Left kidney (tissue), 2 donors: ENCODE results near the gene PYGO2. TPM values are rescaled to one million over a fixed set of nuclear protein-coding genes. Genes with fewer than 3 reads are reported as not detected.
"Not testable (repeated sequence)": the region's sequence is repeated elsewhere in the genome, so short reads cannot be mapped to it uniquely, and the experiment has no call there.

Source experiments
- DNase-seq: peaks from one replicate; pipeline ENCODE4 v3.0.0-alpha.2; 2013
- polyA plus RNA-seq: library from polyadenylated mRNA; unstranded; fragments of 120-200 nt; gene quantifications from one replicate; pipeline ENCODE4 v1.2.1, GENCODE V29; 2013; ENCODE audit not compliant: insufficient read length

PYGO2 gene
- polyA plus RNA-seq, 1 donor: 42.6 TPM

GRCh38 chr1:154982897-154983648 lies 21.5 kb upstream of the PYGO2 start, which contains the start of gene FLAD1:
FLAD1 (plus strand) TSS chr1:154983344; CDS start chr1:154983695, 351 bp downstream.
- DNase-seq: peak; percentile 100

GRCh38 chr1:154982341-154982740 lies 20.8 kb upstream of the PYGO2 start:
- no peak for DNase-seq

- no peak for DNase-seq
These were observed 16.8 kb upstream of the PYGO2 start for GRCh38 chr1:154978360-154978759.

- DNase-seq: not testable (repeated sequence)
These were observed 16.2 kb upstream of the PYGO2 start for GRCh38 chr1:154977762-154978161.

- peak; percentile 49 for DNase-seq
These were observed 14.0 kb upstream of the PYGO2 start for GRCh38 chr1:154975409-154976059.

GRCh38 chr1:154974808-154975408 lies 13.3 kb upstream of the PYGO2 start:
- peak; percentile 98 for DNase-seq

- peak; percentile 100 for DNase-seq
These were observed 12.7 kb upstream of the PYGO2 start, which contains the start of gene CKS1B for GRCh38 chr1:154974102-154974807. CKS1B (plus strand) TSS chr1:154974681; CDS start chr1:154974746, 65 bp downstream.

- peak; percentile 95 for DNase-seq
These were observed 11.9 kb upstream of the PYGO2 start for GRCh38 chr1:154973344-154974101.

GRCh38 chr1:154972517-154973343 lies 11.1 kb upstream of the PYGO2 start:
- DNase-seq: peak; percentile 51

- DNase-seq: no peak
These were observed 10.6 kb upstream of the PYGO2 start for GRCh38 chr1:154972213-154972516.

- DNase-seq: no peak
These were observed 9.9 kb upstream of the PYGO2 start for GRCh38 chr1:154971341-154971998.

- peak; percentile 92 for DNase-seq
These were observed 9.2 kb upstream of the PYGO2 start, which contains the start of gene SHC1 for GRCh38 chr1:154970631-154971340. SHC1 (minus strand) TSS chr1:154970747; CDS start chr1:154970526, 221 bp downstream.

- no peak for DNase-seq
These were observed 8.4 kb upstream of the PYGO2 start for GRCh38 chr1:154969860-154970452.

GRCh38 chr1:154969246-154969645 lies 7.7 kb upstream of the PYGO2 start:
- no peak for DNase-seq

- DNase-seq: no peak
These were observed 7.1 kb upstream of the PYGO2 start for GRCh38 chr1:154968731-154969130.

GRCh38 chr1:154967331-154967950 lies 5.9 kb upstream of the PYGO2 start:
- no peak for DNase-seq

GRCh38 chr1:154966111-154966510 lies 4.5 kb upstream of the PYGO2 start:
- DNase-seq: no peak

- DNase-seq: no peak
These were observed 2.8 kb upstream of the PYGO2 start for GRCh38 chr1:154964359-154964758.

GRCh38 chr1:154963643-154964042 lies 2.1 kb upstream of the PYGO2 start:
- no peak for DNase-seq
